Fibroblast of skin of right biceps (primary cell): ENCODE results near the gene TVP23C.
"Not testable (repeated sequence)": the region's sequence is repeated elsewhere in the genome, so short reads cannot be mapped to it uniquely, and the experiment has no call there.

Experiments
- DNase-seq: peaks from one replicate; pipeline ENCODE4 v3.0.0-alpha.2; 2013

Gene TVP23C

GRCh38 chr17:15563375-15563857 is at the start of gene TVP23C:
TSS of gene TVP23C (minus strand) at chr17:15563483. CDS start at chr17:15563448, 35 bp downstream.
- DNase-seq, result peak; percentile 77

GRCh38 chr17:15592960-15593359 is 29.7 kb upstream of the TVP23C start:
- not testable (repeated sequence) for DNase-seq

DNA sequence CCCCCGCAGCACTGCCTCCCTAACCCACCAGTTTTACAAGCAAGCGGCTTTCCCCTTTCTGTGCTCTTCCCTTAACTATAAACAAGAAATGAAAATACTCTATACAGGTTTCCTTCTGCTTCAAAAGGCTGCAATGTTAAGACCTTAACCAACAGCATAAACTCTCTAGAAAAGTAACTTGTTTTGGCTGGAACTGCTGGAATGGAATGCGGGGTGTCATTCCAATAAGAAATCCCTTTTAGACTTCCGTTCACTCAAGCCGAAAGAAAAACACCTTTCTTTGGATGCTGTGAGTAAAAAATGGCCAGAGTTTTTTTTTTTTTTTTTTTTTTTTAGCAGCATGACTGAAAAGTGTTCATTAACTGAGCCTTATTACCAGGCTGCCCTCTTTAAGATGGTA is 28.7 kb upstream of the TVP23C start:
- not testable (repeated sequence) for DNase-seq

GRCh38 chr17:15590844-15591243 is 27.6 kb upstream of the TVP23C start:
- not testable (repeated sequence) for DNase-seq

- DNase-seq, result not testable (repeated sequence)
Observed at GRCh38 chr17:15589544-15590536, 26.6 kb upstream of the TVP23C start.

DNA sequence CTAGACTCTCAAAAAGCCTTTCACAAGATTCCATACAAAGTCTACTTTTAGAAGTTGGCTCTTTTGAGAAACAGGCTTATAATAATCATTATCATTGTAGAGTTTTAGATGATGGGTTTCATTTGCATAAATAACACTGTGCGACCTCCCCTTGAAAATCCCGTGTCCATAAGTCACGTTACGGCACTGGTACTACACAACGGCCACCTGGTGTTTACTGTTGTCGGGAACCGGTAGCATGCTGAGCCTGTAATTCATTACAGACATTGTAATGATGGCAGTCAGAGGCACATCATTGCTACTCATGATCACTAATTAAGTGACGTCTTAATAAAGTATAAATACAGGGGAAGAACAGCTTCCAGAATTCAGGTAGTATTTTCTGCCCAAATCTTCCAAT is 24.7 kb upstream of the TVP23C start:
- not testable (repeated sequence) for DNase-seq

DNA sequence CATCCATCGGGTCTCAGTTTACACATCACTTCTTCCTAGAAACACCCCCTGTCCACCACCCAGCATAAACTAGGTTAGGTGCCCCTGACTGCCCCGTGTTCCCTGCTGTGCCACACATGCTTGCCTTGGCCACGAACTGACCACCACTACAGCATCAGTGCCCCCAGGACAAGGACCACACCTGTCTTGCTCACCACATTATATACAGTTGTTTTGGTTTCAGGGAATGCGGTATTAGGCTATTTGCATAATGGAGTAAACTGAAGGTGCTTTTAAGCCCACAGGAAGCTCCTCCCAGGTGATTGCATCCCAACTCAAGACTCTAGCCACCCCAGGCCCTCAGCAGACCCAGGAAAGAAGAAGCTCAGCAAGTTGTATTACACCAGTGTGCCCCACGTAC is 20.0 kb upstream of the TVP23C start:
- DNase-seq, result not testable (repeated sequence)

DNA sequence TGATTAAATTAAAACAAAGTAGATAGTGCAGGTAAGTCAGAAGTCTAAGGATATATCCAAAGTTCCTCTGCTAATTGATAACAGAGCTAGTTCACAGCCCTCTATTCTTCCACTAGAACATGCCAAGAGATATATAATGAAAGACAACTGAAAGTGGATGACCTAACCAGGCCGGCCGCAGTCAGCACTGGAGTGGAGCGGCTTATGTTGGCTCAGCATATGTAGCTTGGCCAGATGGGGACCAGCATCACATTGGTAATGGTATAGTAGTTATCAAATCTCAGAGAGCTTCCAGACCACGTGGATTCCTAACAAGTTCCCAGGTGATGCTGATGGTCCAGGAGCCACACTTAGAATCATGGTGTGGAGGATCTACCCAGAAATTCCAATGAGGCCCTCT is 18.2 kb upstream of the TVP23C start:
- not testable (repeated sequence) for DNase-seq

DNA sequence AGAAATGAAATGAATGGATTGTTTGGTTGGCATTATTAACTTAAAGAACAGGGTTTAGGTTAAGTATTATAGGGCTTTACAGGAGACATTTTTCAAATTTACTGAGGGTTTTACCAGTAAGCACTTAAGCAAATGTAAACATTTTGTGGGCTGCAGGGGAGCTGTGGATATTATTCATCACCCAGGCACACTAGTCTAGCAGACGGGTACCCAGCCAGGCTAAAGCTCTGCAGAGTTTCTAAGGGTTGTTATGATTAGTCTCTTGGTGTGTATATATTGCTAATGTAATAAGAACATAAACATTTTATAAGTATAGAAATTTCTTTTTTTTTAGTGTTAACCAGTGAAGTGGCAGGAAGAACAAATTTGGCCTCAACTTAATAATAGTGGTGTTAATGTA is 13.6 kb upstream of the TVP23C start:
- DNase-seq, result not testable (repeated sequence)

DNA sequence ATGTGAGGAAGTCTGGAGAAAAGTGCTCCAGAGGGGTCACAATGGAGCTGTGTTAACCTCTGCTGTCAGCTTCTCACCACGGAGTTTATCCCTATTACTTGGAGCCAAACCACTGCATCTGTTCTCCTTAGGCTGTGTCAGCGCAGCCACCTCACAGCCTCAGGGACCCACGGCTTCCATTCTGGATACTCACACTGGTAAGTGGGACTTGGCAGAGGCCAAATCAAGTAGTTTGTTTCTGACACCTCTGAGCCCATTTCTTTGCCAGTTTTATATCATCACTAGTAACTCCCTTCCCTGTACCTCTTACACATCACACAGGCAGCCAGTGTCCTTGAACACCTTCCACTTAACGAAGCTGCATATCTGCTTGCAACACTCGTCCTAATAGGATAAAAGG is 11.4 kb upstream of the TVP23C start:
- DNase-seq, result not testable (repeated sequence)

GRCh38 chr17:15573870-15574269 is 10.6 kb upstream of the TVP23C start:
- DNase-seq, result peak; percentile 11

DNA sequence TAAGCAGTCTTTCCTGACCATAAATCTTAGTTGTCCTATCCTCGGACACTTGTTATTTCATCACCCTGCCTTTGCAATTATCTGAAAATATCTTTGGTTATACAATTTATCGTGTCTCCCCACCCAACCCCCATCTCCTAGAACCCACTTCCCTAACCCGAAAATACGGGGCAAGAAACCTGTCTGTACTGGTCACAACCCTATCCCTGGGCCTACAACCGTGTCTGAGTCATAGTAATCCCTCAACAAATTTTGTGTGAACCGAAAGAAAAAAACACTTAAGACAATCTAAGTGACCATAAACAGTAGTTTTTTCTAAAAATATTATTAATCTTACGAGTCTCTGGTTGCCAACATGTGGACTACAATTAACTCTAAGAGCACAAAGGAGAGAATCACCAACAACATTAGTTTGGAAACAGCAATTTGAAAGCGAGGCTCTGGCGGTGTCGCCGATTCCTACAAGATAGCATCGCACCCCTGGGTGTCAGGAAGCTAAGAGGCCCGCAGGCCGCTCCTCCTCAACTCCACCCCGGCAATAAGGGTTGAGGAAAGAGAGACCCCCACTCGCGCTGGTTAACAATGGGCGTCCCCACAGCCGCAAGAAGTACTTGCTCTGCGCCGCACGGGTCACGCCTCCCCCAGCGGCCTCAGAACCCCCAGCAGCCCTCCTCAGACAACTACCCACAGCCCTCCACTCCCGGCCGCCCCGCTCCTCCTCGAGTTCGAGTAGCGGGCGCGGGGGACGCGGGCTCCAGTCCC is 489 bp downstream of the TVP23C start:
- DNase-seq, result not testable (repeated sequence)

DNA sequence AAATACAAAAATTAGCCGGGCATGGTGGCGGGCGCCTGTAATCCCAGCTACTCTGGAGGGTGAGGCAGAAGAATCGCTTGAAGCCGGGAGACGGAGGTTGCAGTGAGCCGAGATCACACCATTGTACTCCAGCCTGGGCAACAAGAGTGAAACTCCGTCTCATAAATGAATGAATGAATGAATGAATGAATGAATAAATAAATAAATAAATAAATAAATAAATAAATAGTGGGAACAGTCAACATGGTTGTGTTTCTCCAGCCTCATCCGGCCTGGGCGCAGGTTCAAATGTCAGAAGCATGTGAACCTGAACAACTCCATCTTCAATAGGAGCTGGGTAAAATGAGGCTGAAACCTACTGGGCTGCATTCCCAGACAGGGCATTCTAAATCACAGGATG is 1.8 kb downstream of the TVP23C start:
- not testable (repeated sequence) for DNase-seq

GRCh38 chr17:15558403-15559105 is 4.7 kb downstream of the TVP23C start:
- DNase-seq, result not testable (repeated sequence)

DNA sequence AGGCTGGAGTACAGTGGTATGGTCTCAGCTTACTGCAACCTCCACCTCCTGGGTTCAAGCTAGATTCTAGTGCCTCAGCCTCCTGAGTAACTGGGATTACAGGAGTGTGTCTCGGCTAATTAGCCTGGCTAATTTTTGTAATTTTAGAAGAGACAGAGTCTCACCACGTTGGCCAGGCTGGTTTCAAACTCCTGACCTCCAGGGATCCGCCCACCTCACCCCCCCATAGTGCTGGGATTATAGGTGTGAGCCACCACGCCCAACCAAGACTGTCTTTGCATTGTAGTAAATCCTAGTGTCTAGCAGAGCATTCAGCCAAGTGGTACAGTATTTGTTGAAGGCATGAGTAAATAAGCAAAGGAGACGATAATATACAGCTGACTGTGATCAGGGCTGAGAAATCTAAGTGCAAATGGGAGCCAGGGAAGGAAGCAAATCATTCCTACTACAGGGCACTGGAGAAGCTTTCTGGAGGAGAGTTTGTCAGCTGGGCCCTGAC is 5.9 kb downstream of the TVP23C start:
- DNase-seq, result not testable (repeated sequence)

GRCh38 chr17:15552932-15553331 is 10.4 kb downstream of the TVP23C start:
- not testable (repeated sequence) for DNase-seq

DNA sequence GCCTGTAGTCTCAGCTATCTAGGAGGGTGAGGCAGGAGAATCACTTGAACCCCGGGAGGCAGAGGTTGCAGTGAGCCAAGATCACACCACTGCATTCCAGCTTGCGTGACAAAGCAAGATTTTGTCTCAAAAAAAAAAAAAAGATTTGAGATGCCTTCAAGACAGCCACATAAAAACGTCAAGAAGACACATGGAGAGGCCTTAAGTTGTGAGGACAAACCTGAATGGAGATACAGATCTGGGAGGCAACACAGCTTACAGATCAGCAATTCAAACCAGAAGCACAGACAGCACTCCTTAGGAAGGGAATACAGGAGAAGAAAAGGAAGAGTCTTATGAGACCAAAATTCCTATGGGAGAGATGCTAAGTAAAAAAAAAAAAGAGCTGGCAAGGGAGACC is 13.7 kb downstream of the TVP23C start:
- DNase-seq, result not testable (repeated sequence)

DNA sequence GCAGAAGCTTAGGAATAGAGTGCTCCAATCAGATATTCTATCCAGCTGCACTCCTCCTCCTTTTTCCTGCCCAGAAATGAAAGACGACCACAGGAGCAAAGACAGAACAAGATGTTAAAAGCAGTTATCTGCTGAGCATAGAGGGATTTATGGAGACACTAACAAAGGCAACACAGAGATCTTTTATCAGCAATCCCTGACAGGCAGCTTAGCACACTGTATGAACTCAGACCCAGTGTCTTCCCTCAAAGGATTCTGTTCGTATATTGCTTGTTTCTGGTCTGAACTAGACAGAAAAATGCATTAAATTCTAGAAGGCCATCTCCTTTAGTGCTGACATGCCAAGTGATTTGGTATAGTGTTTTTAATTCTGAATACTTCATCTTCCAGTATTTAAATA is 16.7 kb downstream of the TVP23C start:
- not testable (repeated sequence) for DNase-seq

DNA sequence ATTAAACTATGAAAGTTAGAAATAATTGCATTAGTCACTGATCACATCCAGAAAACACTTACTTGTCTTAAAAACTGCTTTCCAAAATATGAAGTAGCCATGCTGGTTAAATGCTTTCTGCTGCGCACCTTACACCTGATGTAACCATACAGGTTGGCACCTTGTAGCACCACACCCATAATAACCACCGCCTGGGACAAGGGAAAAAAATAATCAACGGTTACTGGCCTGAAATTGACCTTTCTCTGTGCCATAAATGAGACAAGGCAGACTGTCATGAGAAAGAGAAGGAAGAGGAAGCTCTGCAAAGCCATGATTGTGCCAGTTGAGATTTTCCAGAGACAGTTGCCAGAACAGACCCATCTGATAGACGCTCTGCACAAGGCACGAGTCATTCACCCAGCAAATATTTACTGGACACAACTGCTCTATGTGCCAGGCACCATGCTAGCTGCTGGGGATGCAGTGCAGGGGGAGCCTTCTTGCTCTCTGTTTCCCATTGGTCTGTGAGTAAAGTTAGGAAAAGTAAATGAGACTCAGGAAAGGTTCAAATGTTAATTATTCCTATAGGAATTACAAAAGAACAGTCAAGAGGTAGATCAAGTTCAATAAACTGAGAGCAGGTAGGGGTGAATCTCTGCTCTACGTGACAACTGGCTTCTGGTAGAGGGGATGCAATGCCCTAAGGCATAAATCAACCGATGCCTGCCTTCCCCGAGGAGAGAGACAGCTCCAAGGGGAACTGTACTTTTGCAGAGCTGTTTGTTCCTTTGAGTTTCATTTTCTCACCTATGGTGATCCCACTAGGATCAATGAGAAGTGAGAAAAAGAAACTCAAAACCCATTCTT is 22.7 kb downstream of the TVP23C start:
- DNase-seq, result not testable (repeated sequence)

- not testable (repeated sequence) for DNase-seq
Observed at GRCh38 chr17:15533122-15533521, 30.2 kb downstream of the TVP23C start.
